ENCODE results near the gene CEP295NL.

DNA sequence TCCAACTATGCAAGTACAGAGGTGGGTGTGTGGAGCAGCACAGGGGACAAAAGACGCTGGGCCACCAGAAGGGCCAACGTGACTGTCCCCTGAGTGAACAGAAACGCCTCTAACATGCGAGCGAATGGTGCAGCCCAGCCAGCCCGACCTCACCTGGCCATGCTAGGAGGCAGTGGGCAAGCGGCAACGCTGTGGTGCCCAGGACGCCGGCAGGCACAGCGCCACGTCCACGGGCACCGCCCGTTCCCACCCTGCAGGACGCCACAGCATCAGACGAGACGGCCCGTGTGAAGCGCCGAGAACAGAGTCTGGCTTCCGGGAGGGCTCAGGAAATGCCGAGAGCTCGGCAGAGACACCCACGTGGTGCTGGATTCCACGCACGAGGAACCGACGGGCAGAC is 2.2 kb downstream of the CEP295NL start:
- no peak for TF ChIP-seq POLR2A (IDR thresholded peaks at IDR 0.05; ENCODE audit: low read depth, low read length)
- TF ChIP-seq POLR2AphosphoS5 (IDR thresholded peaks at IDR 0.05; ENCODE audit: low read depth, low read length) = no peak
